ENCODE measurements around the gene TMEM86A.

The TMEM86A gene

DNA sequence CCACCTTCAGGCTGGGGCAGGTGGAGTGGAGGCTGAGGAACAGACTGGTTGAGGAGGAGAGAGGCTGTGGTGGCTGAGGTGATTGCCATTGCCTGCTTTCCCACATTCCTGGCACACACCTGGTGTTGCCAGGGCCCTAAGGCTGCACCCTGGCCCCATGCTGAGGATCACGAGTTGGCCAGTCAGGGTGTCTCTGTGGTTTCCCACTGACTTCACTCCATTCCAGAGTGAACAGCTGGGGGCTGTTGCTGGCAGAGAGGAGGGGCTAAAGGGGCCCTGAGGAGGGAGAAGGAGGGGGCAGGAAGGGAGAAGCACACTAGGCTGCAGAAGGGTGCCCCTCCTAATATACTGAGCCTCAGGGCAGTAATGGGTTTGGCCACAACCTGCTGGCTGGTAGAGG, 1.8 kb downstream of the TMEM86A start:
- DNase-seq (ENCODE audit: low read depth), result no peak

DNA sequence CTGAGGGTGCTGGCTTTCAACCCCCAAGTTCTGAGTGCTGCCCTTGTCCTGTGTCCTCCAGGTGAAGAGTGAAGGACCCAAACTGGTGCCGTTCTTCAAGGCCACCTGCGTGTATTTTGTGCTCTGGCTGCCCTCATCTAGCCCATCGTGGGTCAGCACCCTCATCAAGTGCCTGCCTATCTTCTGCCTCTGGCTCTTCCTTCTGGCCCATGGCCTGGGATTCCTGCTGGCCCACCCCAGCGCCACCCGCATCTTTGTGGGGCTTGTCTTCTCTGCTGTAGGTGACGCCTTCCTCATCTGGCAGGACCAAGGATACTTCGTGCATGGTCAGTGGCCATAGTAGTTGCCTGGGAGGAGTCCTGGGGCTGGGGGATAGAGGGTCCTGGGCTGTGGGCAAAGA, 2.3 kb downstream of the TMEM86A start:
- no peak for DNase-seq (ENCODE audit: low read depth)

DNA sequence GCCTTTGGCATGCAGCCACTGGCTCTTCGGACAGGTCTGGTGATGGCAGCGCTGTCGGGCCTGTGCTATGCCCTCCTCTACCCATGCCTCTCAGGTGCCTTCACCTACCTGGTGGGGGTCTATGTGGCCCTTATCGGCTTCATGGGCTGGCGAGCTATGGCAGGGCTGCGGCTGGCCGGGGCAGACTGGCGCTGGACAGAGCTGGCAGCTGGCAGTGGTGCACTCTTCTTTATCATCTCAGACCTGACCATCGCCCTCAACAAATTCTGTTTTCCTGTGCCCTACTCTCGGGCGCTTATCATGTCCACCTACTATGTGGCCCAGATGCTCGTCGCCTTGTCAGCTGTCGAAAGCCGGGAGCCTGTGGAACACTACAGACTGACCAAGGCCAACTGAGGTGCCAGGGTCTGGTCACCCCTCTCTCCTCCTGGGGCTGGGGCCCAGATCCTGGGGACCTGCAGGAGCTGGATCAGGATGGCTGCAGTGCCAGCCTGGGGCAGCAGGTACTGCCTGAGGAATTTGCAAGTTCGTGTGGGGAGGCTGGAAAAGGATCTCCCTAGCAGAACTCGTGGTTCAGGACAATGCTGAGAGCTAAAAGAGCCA, 3.1 kb downstream of the TMEM86A start:
- DNase-seq (ENCODE audit: low read depth), result no peak

DNA sequence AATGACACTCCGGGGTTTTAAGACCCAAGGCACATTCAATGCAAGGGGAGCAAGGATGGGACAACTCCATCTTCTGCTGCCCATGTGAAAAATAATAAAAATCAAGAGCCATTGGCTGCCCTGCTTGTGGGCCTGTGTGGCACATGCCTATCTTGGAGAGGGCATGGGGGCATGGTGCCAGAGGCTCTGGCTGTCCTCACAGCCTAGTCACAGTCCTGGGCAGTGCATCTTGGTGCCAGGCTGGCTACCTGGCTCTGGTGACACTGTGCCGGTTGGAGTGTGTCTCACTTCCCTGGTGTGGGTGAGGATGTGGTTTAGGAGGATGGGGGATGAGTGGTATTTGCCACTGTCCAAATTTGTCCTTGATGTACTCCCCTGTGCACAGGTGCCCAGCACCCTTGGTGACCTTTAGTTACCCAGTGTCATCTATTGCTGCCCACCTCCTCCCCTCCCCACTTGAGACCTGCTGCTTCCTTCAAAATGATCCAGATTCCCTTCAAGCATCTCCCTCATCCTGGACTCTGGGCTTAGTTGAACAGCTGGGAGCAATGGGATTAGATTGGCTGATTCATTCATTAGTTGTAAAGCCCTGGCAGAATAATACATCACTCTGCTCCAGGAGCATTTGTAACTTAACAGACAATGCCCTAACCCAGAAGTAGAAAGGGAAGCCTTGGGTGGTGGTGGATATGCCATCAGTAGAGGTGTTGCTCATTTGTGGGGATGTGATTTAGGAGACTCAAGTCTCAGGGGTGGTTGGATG, 4.6 kb downstream of the TMEM86A start:
- no peak for DNase-seq (ENCODE audit: low read depth)

DNA sequence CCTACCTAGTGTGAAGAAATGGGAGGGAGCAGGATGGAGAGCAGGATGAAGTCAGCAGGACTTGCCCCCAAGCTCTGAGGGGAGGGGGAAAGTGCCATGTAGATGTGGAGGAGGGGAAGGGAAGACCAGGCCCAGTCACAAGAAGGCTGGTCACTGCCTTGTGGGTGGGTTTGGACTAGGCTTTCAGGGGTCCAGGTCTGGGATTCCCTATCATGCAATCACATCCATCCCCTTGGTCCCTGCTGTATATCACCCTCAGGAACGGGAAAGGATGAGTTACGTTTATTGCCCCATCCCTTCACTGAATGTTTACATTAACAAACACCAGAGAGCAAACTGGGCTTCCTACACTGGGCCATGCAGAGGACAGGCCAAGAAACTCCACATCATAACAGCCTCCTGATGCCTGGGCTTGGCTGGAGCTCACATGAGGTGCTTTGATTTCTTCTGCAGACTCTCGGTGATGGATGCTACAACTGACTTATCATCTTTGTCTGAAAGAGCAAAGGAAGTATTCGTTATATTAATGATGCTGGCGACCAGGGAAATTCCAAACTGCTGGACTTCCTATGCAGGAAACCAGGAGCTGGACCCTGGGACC, 5.6 kb downstream of the TMEM86A start:
- no peak for DNase-seq (ENCODE audit: low read depth)

DNA sequence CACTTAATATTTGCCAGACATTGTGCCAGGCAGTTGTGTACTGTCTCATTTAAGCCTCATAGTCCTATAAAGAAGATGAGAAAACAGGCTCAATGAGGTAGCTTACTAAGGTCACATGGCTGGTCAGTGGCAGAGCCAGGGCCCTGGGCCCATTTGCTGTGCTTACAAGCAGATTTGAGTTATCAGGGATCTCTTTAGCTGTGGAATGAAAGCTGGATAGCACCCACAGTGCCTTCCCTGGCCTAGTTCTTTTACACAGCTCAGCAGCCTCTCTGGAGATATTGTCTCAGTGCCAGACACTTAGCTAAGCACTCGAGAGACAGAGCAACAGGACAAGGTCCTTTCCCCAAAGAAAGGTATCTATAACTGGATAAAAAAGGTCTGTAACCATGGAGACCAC, 6.1 kb downstream of the TMEM86A start:
- DNase-seq (ENCODE audit: low read depth), result no peak

DNA sequence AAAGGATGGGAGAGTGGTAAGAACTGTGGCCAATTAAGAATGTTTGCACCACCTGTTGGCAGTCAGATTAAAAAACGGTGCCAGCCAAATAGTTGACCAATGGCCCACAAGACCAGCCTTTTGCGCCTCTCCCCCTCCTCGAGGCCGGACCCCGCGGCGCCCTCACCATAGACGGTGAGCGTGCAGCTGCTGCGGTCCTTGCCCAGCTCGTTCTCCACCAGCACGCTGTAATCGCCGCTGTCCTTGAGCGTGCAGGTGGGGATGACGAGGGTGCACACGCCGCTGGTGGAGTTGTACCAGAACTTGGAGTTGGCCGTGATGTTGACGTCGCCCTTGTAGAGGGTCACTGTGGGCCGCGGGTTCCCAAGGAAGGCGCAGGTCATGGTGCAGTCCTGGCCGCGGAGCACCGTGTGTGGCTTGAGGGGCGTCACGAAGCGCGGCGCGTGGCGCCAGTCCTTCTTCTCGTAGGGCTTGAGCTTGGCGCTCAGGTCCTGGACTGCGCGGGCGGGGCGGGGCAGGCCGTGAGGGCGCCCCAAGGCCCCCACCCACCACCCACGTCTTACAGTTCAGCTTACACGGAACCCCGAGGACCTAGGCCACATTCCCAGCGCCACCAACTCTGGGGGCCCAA, 7.2 kb downstream of the TMEM86A start:
- no peak for DNase-seq (ENCODE audit: low read depth)

DNA sequence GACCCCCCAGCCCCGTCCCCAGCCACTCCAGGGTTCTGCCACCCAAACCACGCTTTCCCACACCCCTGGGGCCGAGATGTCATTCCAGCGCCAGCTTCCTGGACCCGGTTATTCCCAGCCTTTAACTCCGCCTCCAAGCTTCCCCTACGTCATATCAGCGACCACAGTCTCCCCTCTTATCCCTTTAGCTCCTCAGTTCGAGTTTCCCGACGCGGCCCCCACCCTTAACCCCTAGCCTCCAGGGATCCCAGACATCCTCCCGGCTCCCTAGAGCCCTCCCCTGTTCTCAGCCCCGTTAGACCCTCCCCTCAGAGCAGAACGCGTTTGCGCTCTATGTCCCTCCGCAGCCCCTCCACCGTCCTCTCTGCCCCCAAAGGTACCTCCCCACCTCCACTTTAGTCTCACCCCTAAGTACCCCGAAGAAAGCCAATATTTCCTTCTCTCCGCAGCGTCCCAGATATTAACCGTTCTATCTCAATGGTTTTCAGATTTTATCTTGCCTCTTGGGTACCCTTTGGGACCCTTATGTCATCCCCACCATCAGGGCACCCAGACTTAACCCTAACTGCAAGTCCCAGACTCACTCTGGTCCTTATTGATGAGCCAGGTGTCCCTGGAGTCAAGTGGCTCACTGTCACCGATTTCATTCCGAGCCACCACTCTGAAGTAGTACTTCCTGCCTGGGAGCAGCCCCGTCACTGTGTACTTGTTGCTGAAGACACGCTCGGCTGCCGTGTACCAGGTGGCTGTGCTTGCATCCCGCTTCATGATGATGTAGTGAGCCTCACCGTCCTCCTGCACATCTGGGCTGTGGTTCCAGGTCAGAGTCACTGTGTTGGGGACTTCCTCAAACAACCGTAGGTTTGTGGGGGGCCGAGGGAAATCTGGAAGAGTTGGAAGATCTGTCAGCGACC, 8.0 kb downstream of the TMEM86A start:
- DNase-seq (ENCODE audit: low read depth), result no peak

DNA sequence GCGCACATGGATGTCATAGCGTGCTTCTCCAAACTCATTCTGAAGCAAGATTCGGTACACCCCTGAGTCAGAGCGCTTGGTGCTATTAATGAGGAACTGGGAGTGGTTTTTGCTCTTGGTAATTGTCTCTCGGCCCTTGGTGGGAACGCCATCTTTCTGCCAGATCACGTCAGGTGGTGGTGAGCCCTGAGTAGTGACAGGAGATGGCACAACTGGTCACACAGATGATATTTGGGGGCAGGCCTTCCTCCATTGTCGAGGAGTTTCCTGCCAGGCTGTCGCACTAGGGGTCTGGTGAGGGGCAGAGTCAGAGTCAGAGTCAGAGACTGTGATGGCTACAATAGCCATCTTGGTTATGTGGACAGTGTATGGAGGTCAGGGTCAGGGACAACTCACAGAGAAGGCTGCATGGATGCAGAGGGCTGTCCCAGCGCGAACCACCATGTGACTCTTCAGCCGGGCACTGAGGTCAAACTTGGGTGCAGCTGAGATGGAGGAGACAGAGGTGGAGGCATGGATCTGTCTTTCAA, 9.3 kb downstream of the TMEM86A start:
- no peak for DNase-seq (ENCODE audit: low read depth)

DNA sequence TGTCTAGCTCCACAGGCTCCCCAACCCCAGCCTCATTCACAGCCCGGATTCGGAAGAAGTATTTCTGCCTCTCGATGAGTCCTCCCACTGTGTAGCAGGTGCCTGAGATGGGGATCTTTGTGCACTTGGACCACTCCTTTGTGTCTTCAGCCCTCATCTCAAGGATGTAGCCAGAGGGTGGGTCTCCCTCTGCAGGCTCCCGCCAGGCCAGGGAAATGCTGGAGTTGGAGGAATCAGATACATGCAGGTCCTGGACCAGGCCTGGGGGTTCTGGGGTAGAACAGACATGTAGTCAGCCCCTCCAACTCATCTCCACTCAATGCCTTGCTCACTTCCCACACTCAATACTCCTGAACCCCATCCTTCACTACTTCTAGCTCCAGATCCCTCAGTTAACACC, 10.8 kb downstream of the TMEM86A start:
- no peak for DNase-seq (ENCODE audit: low read depth)

DNA sequence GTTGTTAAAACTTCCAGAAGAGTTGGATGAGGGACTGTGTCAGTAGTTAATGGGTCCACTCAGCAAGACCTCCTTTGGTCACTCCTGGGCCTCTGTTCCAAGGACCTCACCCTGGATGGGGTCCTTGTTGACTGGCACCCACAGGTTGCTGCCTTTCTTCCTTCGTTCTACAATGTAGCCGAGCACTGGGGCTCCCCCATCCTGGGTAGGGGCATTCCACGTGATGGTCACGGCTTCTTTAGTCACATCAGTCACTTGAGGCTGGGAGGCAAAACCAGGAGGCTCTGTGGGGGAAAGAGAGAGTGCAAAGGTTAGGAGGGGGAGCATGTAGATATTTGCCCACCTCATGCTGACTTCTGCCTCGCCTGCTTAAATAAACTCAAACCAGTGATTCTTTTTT, 12.0 kb downstream of the TMEM86A start:
- DNase-seq (ENCODE audit: low read depth), result no peak

DNA sequence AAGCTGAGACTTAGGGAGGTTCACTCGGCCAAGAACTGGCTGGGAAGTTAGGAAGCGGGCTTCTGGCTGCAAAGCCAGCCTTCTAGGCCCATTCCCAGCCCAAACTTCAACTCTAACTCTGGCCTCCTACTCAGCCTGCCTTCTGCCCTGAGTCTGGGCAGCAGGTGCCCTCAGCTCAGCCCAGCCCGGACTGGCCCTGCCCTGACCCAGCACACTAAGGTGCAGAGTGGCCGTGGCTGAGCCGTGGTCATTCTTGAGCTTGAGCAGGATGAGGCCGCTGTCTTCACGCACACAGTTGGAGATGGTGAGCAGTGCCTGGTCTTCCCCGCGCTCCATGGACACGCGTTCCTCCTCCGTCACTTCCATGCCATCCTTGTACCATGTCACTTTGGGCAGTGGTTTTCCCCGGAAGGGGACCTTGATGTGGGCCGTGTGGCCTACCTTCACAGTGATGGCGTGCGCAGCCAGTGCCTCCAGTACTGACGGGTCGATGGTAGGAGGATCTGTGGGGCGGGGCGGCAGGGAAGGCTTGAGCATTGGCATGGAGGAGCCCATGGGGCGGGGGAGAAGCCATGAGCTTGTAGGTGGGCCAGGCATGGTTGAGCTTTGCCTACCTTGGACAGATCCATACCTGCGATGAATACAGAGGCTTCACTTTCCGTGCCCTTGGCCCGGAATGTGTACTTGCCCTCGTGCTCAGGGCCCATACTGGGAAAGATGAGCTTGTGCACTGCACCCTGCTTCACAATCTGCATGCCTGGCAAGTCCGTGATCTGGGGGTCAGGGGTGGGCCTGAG, 15.3 kb downstream of the TMEM86A start:
- DNase-seq (ENCODE audit: low read depth), result no peak

DNA sequence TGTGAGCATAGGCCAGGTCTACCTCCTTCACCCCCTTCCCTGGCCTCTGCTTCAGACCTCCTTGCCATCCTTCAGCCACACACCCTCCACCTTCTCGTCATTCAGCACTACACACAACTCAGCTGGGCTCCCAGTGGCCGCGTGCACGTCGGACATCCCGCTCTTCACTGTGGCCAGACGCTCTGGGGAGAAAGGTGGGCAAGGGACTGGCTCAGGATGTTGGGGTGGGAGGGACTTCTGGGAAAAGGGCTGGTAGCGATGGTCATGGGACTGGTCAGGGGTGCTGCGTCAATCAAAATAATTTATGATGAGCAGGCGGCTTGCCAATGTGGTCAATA, 15.8 kb downstream of the TMEM86A start:
- no peak for DNase-seq (ENCODE audit: low read depth)

DNA sequence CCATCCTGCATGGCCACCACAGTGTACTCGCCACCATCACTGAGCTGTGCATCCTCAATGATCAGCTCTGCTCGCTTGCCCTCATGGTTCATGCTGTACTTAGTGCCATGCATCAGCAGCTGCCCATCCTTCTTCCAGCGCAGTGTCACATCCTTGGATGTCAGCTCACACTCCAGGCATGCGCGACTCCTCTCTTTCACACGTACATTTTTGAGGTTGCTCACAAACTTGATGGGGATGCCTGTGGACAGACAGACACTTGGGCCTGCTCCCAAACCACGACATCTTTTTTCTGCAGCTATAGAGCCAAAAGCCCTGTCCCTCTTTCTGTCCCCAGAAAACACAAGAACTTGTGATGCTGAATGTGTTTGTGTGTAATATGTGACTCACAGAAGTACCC, 16.9 kb downstream of the TMEM86A start:
- DNase-seq (ENCODE audit: low read depth), result no peak

DNA sequence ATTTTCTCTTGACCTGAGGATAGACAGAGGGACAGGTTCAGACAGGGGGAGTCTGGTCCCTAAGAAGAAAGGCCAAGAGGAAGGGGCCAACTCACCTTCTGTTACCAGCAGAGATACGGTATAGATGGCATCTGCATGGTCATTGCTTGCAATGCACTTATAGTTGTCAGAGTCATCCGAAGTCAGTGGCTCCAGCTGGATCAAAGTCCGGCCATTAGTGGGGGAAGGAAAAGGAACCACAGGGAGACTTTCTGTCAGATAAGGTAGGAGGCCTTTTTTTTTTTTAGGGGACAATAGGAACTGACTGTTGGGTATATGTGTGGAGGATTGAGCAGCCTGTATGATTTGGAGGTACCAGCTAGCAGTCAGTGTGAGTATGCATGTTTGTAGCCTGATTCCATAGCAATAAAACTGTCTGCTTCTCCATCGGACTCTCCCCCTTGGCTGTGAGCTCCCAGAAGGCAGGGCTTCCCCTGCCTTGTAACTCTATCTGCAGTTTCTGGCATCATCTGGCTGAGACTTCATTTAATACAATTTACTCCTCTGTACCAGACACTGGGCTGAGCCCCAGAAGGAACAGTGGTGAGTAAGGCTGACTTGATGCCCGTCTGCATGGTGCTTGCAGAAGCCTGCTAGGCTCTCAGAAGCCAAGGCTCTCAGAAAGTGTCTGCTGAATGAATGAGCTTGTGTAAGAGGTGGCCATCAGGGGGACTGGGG, 21.7 kb downstream of the TMEM86A start:
- DNase-seq (ENCODE audit: low read depth), result no peak

DNA sequence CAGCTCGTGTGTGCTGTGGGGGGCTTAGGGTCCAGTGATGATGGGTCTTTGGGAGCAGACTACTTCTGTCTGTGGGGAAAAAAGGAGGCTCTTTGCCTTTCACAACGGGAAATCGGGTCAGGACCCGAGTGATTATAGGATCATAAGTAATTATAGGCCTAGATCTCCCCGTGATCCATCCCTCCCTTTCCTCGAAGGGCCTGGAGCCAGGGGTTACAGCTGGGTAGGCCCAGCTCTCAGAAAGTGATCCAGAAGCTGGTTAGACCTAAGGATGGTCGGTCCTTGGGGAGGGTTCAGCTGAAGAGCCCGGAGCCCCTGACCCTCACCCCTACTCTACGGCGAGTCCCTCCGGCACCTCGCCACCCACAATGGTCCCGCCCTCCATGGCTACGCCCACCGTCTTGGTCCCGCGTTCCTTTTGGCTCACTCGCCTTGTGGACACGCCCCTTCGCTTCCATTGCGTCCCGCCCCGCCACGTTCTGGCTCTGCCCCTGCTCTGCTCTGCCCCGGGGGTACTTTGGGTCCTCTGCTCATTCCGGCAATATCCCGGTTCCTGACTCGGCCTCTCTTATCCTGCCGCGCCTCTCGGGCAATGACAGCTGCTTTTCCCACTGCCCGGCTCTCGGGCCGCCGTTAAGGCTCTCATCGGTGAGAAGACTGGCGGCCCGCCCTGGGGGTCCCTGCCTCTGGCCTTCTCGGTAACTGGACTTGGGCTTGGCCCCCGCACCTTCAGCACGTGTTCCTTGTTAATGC, 22.4 kb downstream of the TMEM86A start:
- peak; percentile 71 for DNase-seq (ENCODE audit: low read depth)

DNA sequence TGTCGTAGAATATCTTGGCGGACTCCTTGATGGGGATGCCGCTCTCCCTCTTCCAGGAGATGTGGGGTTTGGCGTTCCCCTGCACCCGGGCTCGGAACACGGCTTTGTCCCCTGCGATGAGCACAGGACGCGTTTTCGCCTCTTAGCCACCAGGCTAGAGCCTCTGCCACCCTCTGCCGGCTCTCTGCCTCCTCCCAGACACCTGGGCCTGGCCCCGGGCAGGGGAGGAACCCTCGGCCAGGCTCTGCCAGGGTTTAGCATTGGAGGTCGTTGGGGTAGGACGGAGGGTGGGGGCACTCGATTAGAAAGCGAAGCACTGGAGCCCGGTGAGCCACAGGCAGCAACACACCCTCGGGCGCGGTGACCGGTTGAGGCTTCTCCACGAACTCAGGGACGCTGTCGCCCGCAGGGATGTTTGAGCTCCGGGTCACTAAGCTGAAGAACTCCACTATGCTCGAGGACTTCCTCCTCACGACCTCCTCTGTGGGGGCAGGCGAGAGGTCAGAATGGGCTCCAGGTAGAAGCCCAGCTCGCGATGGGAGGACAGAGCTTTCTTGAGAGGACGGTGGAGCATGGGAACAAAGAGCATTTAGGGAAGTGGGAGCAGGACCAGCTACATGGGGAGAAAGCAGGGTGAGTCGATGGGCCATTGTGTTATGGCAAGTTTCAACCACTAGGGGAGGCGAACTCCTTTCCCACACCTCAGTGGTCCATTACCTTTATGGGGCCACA, 23.1 kb downstream of the TMEM86A start:
- peak; percentile 12 for DNase-seq (ENCODE audit: low read depth)

DNA sequence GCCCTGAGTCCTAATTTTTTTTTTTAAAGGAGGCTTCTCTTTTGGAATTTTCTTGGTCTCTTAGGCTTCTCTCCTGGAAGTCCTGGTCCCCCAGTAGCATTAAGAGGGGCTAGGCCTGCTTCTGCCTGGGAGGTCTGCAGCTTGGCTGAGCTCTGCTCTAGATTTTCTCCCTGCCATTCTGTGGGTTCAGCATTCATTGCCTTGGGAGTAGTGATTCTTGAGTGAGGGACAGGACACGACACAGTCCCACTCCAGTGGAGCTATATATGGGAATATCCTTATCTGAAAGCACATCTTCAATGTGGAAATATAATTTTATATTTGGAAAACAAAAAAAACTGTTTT, 23.7 kb downstream of the TMEM86A start:
- no peak for DNase-seq (ENCODE audit: low read depth)

DNA sequence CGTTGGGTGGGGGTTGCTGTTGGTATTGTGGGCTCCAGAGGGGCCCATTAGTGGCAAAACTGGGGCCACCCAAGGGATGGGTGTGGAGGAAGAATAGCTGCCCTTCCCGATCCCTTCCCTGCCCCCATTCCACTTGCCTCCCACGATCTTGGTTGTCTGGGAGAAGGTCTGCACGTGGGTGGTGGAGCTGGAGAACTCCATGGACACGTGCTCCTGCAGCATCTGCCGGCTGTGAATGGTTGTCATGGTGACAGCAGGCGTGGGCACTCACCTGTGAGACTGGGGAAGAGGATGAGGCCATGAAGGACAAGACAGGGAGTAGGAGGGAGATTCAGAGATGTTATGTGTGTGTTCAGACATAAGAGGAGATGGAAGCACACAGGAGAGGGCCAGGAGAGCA, 25.4 kb downstream of the TMEM86A start:
- no peak for DNase-seq (ENCODE audit: low read depth)
